Mesothelial cell of epicardium (in vitro differentiated cells): ENCODE results near the gene CENPN. TPM values are rescaled to one million over a fixed set of nuclear protein-coding genes. Genes with fewer than 3 reads are reported as not detected.

Experiments
- DNase-seq, 2 experiments: peaks; one replicate each; pipeline ENCODE4 v3.0.0; 2021; ENCODE audit warnings: low spot score in 2 of 2; ENCODE audit not compliant: unreplicated experiment in 2 of 2
- H3K27ac Mint-ChIP-seq: 2 replicates; pipeline ENCODE4 v1.8.0; 2021; ENCODE audit warnings: mixed read lengths
- H3K27me3 Mint-ChIP-seq: 2 replicates; pipeline ENCODE4 v1.8.0; 2021; ENCODE audit warnings: low read depth, mixed read lengths
- H3K36me3 Mint-ChIP-seq: 2 replicates; pipeline ENCODE4 v1.8.0; 2021; ENCODE audit warnings: mixed read lengths
- H3K4me1 Mint-ChIP-seq: 2 replicates; pipeline ENCODE4 v1.8.0; 2021; ENCODE audit warnings: mixed read lengths
- H3K4me3 Mint-ChIP-seq: 2 replicates; pipeline ENCODE4 v1.8.0; 2021; ENCODE audit warnings: mild to moderate bottlenecking, moderate library complexity, mixed read lengths
- H3K9me3 Mint-ChIP-seq: 2 replicates; pipeline ENCODE4 v1.8.0; 2021; ENCODE audit warnings: mixed read lengths
- total RNA-seq: library from RNA; stranded (reverse); gene quantifications from 3 replicates; pipeline ENCODE4 v1.2.1, GENCODE V29; 2021
- TF ChIP-seq, protein P1 (sequence below): fragments of 200-600 bp; sonication (generic); IDR thresholded peaks from one replicate; pipeline ENCODE4 v1.5.0; 2021; ENCODE audit warnings: antibody characterized with exemption; ENCODE audit not compliant: unreplicated experiment

Gene CENPN, protein sequence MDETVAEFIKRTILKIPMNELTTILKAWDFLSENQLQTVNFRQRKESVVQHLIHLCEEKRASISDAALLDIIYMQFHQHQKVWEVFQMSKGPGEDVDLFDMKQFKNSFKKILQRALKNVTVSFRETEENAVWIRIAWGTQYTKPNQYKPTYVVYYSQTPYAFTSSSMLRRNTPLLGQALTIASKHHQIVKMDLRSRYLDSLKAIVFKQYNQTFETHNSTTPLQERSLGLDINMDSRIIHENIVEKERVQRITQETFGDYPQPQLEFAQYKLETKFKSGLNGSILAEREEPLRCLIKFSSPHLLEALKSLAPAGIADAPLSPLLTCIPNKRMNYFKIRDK
- 13.1 to 16.4 TPM (median 14.6 TPM) in 3 replicates for total RNA-seq

DNA sequence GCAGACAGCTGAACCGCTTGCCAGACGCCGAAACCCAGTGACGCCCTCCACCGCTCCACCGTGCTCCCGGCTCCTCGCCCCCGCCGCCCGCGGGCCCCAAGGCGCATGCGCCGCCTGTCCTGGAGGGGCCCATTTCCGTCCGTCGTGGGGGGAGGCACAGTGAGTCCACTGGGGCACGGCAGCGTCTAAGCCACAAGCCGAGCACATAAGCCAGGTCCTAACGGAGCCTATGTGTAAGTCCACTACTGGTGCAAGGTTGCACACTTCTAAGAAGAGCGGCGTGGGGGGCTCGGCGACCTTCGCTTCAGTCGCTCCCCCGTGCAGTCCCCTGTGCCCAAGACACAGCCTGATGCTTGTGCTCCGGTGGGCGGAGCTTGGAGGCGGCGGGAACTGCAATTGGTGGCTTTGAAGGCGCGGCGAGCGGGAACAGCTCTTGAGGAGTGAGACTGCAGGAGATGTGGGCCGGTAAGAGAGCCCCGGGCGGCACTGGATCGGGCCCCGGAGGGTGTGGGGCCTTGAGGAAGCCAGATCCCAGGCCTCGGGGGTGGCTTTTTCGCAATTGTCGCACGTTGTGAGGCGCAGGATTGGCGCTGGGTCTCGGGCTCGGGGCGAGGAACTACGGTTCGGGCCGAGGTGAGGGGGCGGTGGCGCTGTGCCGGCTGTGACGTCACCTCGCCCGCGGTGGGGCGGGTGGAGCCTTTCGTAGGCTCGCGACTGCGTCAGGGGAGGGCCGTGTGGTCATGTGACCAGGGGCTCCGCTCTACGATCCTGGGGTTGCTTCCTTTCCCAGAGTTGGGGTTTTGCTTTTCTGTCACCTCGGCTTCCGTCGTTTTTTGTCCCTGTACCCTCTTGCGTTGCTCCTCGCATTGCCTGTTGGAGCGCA is at the start of gene CENPN, which contains the start of gene CMC2:
CENPN (plus strand) TSS at position 402 of the 883 bp plus-strand sequence. CDS start 4,726 bp downstream, outside the sequence.
CMC2 (minus strand) TSS at position 73 of the 883 bp plus-strand sequence. CDS start 9,491 bp downstream, outside the sequence.
- H3K4me1 Mint-ChIP-seq = peaks cover 16% of the 10 kb centered on the region
- peak within 1 kb of the TSS; percentile 96 for H3K4me3 Mint-ChIP-seq
- H3K27ac Mint-ChIP-seq = peak within 1 kb of the TSS; percentile 100
- H3K9me3 Mint-ChIP-seq = no peaks in the 10 kb centered on the region
- TF ChIP-seq, protein P1, sequence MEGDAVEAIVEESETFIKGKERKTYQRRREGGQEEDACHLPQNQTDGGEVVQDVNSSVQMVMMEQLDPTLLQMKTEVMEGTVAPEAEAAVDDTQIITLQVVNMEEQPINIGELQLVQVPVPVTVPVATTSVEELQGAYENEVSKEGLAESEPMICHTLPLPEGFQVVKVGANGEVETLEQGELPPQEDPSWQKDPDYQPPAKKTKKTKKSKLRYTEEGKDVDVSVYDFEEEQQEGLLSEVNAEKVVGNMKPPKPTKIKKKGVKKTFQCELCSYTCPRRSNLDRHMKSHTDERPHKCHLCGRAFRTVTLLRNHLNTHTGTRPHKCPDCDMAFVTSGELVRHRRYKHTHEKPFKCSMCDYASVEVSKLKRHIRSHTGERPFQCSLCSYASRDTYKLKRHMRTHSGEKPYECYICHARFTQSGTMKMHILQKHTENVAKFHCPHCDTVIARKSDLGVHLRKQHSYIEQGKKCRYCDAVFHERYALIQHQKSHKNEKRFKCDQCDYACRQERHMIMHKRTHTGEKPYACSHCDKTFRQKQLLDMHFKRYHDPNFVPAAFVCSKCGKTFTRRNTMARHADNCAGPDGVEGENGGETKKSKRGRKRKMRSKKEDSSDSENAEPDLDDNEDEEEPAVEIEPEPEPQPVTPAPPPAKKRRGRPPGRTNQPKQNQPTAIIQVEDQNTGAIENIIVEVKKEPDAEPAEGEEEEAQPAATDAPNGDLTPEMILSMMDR = no peak
- DNase-seq = peak; percentile 96 to 98
- H3K27me3 Mint-ChIP-seq = no peaks in the 10 kb centered on the region
- H3K36me3 Mint-ChIP-seq = peaks cover 1% of the 10 kb centered on the region

DNA sequence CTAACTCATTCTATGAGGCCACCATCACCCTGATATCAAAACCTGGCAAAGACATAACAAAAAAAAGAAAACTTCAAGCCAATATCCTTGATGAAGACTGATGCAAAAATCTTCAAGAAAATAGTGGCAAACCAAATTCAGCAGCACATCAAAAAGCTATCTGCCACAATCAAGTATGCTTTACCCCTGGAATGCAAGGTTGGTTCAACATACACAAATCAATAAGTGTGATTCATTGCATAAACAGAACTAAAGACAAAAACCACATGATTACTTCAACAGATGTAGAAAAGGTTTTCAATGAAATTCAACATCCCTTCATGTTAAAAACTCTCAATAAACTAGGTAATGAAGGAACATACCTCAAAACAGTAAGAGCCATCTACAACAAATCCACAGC is 48.7 kb upstream of the CENPN start:
- peaks cover 16% of the 10 kb centered on the region for H3K36me3 Mint-ChIP-seq
- no peaks in the 10 kb centered on the region for H3K4me1 Mint-ChIP-seq
- peaks cover 61% of the 10 kb centered on the region for H3K9me3 Mint-ChIP-seq
- DNase-seq = no peak
- H3K27me3 Mint-ChIP-seq = no peaks in the 10 kb centered on the region
- no peak overlapping the region for H3K4me3 Mint-ChIP-seq
- TF ChIP-seq, protein P1 = no peak
- no peak overlapping the region for H3K27ac Mint-ChIP-seq

DNA sequence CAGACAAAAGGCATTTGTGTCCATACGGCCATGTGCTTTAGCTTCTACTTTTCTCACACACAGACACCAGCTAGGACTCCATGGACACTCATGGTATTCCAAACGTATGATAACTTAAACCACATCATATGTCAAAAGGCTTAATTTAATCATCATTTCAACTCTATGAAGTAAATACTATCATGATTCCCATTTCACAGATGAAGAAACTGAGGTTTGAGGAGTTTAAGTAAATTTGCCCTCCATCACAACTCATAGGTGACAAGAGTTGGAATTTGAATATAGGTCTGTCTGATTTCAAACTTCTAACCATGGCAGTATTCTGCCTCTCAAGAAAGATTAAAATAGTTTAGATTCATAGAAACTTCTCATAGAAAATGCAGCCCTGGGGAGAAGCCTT is 44.1 kb upstream of the CENPN start:
- DNase-seq = no peak
- no peak overlapping the region for H3K27ac Mint-ChIP-seq
- no peaks in the 10 kb centered on the region for H3K27me3 Mint-ChIP-seq
- no peak overlapping the region for H3K4me3 Mint-ChIP-seq
- peaks cover 38% of the 10 kb centered on the region for H3K9me3 Mint-ChIP-seq
- no peaks in the 10 kb centered on the region for H3K4me1 Mint-ChIP-seq
- TF ChIP-seq, protein P1 = no peak
- H3K36me3 Mint-ChIP-seq = peaks cover 11% of the 10 kb centered on the region

DNA sequence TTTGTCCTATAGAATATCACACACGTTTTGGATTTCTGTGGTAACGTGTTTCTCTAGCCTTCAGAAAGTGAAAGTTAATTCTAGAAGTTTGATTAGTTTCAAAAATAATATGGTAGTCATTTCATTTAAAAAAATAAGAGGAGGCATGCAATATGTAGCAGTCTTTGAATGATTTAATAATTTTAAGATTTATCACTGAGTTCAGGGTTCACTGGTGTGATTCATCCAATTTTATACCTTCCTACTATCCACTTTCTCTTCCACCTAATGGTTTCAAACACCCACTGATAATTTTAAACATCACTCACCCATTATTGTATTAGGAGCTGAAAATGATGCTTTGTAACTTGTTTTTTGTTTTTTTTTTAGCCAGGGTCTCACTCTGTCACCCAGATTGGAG is 42.7 kb upstream of the CENPN start:
- peaks cover 25% of the 10 kb centered on the region for H3K9me3 Mint-ChIP-seq
- H3K27ac Mint-ChIP-seq = no peak overlapping the region
- TF ChIP-seq, protein P1 = no peak
- H3K4me3 Mint-ChIP-seq = no peak overlapping the region
- peaks cover 8% of the 10 kb centered on the region for H3K36me3 Mint-ChIP-seq
- no peaks in the 10 kb centered on the region for H3K27me3 Mint-ChIP-seq
- no peaks in the 10 kb centered on the region for H3K4me1 Mint-ChIP-seq
- DNase-seq = no peak

DNA sequence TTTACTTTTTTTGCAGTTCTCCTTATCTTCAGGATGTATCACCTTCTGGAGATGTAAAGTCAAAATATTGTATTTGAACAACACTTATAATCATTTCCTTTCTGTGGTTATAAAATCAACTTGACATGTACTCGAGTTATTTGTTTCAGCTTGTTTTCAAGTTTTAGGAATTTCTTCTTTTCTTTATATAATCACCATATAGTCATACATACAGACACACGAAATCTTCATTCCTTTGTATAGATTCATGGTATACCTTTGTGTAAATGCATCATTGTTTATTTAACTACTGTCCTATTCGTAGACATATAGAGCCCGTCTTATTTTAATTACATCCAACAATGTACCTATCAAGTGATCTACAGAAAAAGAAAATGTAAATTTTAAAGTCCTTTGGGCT is 40.4 kb upstream of the CENPN start:
- Mint-ChIP-seq H3K27me3 (no peaks in the 10 kb centered on the region), H3K4me3 (no peak overlapping the region), H3K9me3 (peaks cover 2% of the 10 kb centered on the region), H3K4me1 (no peaks in the 10 kb centered on the region), H3K36me3 (peaks cover 3% of the 10 kb centered on the region), H3K27ac (no peak overlapping the region)
- TF ChIP-seq, protein P1 = no peak
- DNase-seq = no peak
